Mesothelial cell of epicardium (in vitro differentiated cells): ENCODE data around the gene DOCK10. TPM values are rescaled to one million over a fixed set of nuclear protein-coding genes. Genes with fewer than 3 reads are reported as not detected.

Experiments used
- DNase-seq, 2 experiments: peaks; one replicate each; pipeline ENCODE4 v3.0.0; 2021; ENCODE audit warnings: low spot score in 2 of 2; ENCODE audit not compliant: unreplicated experiment in 2 of 2
- H3K27ac Mint-ChIP-seq: 2 replicates; pipeline ENCODE4 v1.8.0; 2021; ENCODE audit warnings: mixed read lengths
- H3K27me3 Mint-ChIP-seq: 2 replicates; pipeline ENCODE4 v1.8.0; 2021; ENCODE audit warnings: low read depth, mixed read lengths
- H3K36me3 Mint-ChIP-seq: 2 replicates; pipeline ENCODE4 v1.8.0; 2021; ENCODE audit warnings: mixed read lengths
- H3K4me1 Mint-ChIP-seq: 2 replicates; pipeline ENCODE4 v1.8.0; 2021; ENCODE audit warnings: mixed read lengths
- H3K4me3 Mint-ChIP-seq: 2 replicates; pipeline ENCODE4 v1.8.0; 2021; ENCODE audit warnings: mild to moderate bottlenecking, moderate library complexity, mixed read lengths
- H3K9me3 Mint-ChIP-seq: 2 replicates; pipeline ENCODE4 v1.8.0; 2021; ENCODE audit warnings: mixed read lengths
- total RNA-seq: library from RNA; stranded (reverse); gene quantifications from 3 replicates; pipeline ENCODE4 v1.2.1, GENCODE V29; 2021
- TF ChIP-seq, protein P1 (sequence below): fragments of 200-600 bp; sonication (generic); IDR thresholded peaks from one replicate; pipeline ENCODE4 v1.5.0; 2021; ENCODE audit warnings: antibody characterized with exemption; ENCODE audit not compliant: unreplicated experiment

DOCK10 gene
- total RNA-seq, 1 donor from 2014 or later, result 2.4 TPM

DNA sequence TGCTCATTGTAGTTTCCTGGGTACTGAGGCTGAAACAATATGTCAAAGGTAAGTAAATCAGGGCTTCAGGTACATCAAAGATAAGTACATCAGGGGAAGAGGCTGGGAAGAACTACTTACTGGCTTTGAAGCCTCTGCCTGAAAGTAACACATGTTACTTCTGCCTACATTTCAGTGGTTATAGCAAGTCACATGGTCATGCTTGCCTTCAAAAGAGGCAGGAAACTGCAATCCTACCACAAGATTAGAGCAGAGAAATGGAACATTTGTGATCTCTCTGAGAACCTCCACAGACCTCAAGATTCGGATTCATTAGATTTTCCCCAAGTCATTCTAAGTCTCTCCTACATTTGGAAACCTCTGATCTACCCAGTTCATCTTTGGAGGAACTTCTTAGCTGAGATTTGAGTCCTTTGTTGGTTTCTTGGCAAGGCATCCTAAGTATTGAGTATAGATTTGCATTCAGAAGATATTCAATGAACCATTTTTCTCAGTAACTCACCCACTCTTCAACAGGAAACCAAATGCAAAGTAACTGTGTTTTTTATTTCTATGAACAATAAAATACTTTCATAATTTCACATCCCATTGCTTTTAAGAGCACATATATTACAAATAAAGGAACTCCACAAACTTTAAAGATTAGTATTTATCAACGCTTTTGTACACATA lies 277.6 kb downstream of the DOCK10 start:
- Mint-ChIP-seq H3K36me3 (no peaks in the 10 kb centered on the region), H3K27me3 (peaks cover 13% of the 10 kb centered on the region), H3K4me3 (no peak overlapping the region), H3K4me1 (peaks cover 12% of the 10 kb centered on the region), H3K9me3 (peaks cover 10% of the 10 kb centered on the region), H3K27ac (no peak overlapping the region)
- DNase-seq, result no peak
- TF ChIP-seq, protein P1, sequence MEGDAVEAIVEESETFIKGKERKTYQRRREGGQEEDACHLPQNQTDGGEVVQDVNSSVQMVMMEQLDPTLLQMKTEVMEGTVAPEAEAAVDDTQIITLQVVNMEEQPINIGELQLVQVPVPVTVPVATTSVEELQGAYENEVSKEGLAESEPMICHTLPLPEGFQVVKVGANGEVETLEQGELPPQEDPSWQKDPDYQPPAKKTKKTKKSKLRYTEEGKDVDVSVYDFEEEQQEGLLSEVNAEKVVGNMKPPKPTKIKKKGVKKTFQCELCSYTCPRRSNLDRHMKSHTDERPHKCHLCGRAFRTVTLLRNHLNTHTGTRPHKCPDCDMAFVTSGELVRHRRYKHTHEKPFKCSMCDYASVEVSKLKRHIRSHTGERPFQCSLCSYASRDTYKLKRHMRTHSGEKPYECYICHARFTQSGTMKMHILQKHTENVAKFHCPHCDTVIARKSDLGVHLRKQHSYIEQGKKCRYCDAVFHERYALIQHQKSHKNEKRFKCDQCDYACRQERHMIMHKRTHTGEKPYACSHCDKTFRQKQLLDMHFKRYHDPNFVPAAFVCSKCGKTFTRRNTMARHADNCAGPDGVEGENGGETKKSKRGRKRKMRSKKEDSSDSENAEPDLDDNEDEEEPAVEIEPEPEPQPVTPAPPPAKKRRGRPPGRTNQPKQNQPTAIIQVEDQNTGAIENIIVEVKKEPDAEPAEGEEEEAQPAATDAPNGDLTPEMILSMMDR, result no peak

GRCh38 chr2:224757934-224758548 lies 284.2 kb downstream of the DOCK10 start:
- Mint-ChIP-seq H3K27me3 (peaks cover 2% of the 10 kb centered on the region), H3K36me3 (peaks cover 12% of the 10 kb centered on the region), H3K4me3 (no peak overlapping the region), H3K4me1 (peaks cover 11% of the 10 kb centered on the region), H3K9me3 (peaks cover 39% of the 10 kb centered on the region), H3K27ac (no peak overlapping the region)
- DNase-seq, result no peak
- TF ChIP-seq, protein P1, result no peak

GRCh38 chr2:224753743-224754540 lies 288.3 kb downstream of the DOCK10 start:
- Mint-ChIP-seq H3K27ac (no peak overlapping the region), H3K27me3 (no peaks in the 10 kb centered on the region), H3K4me3 (no peak overlapping the region), H3K36me3 (peaks cover 11% of the 10 kb centered on the region), H3K9me3 (peaks cover 22% of the 10 kb centered on the region), H3K4me1 (no peaks in the 10 kb centered on the region)
- no peak for DNase-seq
- TF ChIP-seq, protein P1, result no peak

GRCh38 chr2:224751996-224752698 lies 290.1 kb downstream of the DOCK10 start:
- DNase-seq, result no peak
- TF ChIP-seq, protein P1, result no peak
- peaks cover under 1% of the 10 kb centered on the region for H3K36me3 Mint-ChIP-seq
- H3K27ac Mint-ChIP-seq, result no peak overlapping the region
- peaks cover 9% of the 10 kb centered on the region for H3K9me3 Mint-ChIP-seq
- peaks cover under 1% of the 10 kb centered on the region for H3K27me3 Mint-ChIP-seq
- H3K4me3 Mint-ChIP-seq, result no peak overlapping the region
- no peaks in the 10 kb centered on the region for H3K4me1 Mint-ChIP-seq

DNA sequence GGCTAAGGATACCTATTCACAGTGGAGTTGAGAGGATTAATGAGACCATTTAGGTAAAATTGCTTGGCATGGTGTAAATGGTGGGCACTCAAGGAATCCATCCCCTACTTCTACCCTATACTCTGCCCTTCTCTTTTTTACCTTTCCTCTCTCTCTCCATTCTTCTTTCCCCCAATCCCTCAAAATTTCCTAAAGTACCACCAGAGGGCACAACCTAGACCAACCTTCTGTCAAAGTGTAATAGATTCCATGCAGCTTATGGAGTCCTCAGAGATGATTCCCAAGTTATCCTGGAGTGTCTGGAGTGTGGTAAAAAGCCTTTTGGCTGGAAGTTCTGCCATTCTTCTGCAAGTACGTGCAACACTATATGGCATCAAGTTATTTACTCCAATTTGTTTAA lies 293.1 kb downstream of the DOCK10 start:
- Mint-ChIP-seq H3K27ac (no peak overlapping the region), H3K4me1 (no peaks in the 10 kb centered on the region), H3K4me3 (no peak overlapping the region), H3K27me3 (peaks cover 2% of the 10 kb centered on the region), H3K36me3 (no peaks in the 10 kb centered on the region), H3K9me3 (peaks cover 3% of the 10 kb centered on the region)
- TF ChIP-seq, protein P1, result no peak
- DNase-seq, result no peak
